Stimulated activated CD4-positive, alpha-beta T cell treated with anti-CD3 and anti-CD28 coated beads, Interleukin-1b, Interleukin-23, amount 100 ng/mL, for 48 hours (primary cell): ENCODE measurements around the gene C3.

ENCODE experiments used
- DNase-seq: peaks from one replicate; pipeline ENCODE4 v3.0.0-alpha.2; 2020

C3 gene

GRCh38 chr19:6730153-6730804 is 9.8 kb upstream of the C3 start:
- DNase-seq, result peak; percentile 62

GRCh38 chr19:6729573-6730152 is 9.2 kb upstream of the C3 start:
- no peak for DNase-seq

- no peak for DNase-seq
These were observed 7.9 kb upstream of the C3 start for GRCh38 chr19:6728346-6728745.

- no peak for DNase-seq
These were observed 5.2 kb upstream of the C3 start for GRCh38 chr19:6725513-6726231.

- no peak for DNase-seq
These were observed 4.4 kb upstream of the C3 start for GRCh38 chr19:6724631-6725492.

- DNase-seq, result no peak
These were observed 3.3 kb upstream of the C3 start for GRCh38 chr19:6723738-6724137.

GRCh38 chr19:6723108-6723618 is 2.7 kb upstream of the C3 start:
- no peak for DNase-seq

GRCh38 chr19:6721773-6722172 is 1.3 kb upstream of the C3 start:
- no peak for DNase-seq

- no peak for DNase-seq
These were observed 656 bp upstream of the C3 start for GRCh38 chr19:6721138-6721474.

GRCh38 chr19:6719992-6720368 is 470 bp downstream of the C3 start:
- DNase-seq, result no peak

- no peak for DNase-seq
These were observed 949 bp downstream of the C3 start for GRCh38 chr19:6719540-6719861.

- peak; percentile 33 for DNase-seq
These were observed 1.5 kb downstream of the C3 start for GRCh38 chr19:6718741-6719539.

- DNase-seq, result no peak
These were observed 2.2 kb downstream of the C3 start for GRCh38 chr19:6718111-6718740.

GRCh38 chr19:6717441-6717971 is 2.9 kb downstream of the C3 start:
- DNase-seq, result no peak

GRCh38 chr19:6717036-6717435 is 3.4 kb downstream of the C3 start:
- DNase-seq, result no peak

- no peak for DNase-seq
These were observed 3.9 kb downstream of the C3 start for GRCh38 chr19:6716610-6716970.

GRCh38 chr19:6714749-6715555 is 5.5 kb downstream of the C3 start:
- DNase-seq, result no peak

- DNase-seq, result no peak
These were observed 6.4 kb downstream of the C3 start for GRCh38 chr19:6713773-6714692.

- DNase-seq, result no peak
These were observed 7.5 kb downstream of the C3 start for GRCh38 chr19:6712692-6713670.
